C1 segment of cervical spinal cord (tissue), 14 donors: ENCODE results near the gene RPL4.
A peak's percentile ranks its signal among the peaks of the same experiment; 100 is the strongest.

Experiments used
- DNase-seq, 14 donors: peaks; one replicate each; lab custom pipeline; 2025; lab: John Stamatoyannopoulos, UW

The RPL4 gene

DNA sequence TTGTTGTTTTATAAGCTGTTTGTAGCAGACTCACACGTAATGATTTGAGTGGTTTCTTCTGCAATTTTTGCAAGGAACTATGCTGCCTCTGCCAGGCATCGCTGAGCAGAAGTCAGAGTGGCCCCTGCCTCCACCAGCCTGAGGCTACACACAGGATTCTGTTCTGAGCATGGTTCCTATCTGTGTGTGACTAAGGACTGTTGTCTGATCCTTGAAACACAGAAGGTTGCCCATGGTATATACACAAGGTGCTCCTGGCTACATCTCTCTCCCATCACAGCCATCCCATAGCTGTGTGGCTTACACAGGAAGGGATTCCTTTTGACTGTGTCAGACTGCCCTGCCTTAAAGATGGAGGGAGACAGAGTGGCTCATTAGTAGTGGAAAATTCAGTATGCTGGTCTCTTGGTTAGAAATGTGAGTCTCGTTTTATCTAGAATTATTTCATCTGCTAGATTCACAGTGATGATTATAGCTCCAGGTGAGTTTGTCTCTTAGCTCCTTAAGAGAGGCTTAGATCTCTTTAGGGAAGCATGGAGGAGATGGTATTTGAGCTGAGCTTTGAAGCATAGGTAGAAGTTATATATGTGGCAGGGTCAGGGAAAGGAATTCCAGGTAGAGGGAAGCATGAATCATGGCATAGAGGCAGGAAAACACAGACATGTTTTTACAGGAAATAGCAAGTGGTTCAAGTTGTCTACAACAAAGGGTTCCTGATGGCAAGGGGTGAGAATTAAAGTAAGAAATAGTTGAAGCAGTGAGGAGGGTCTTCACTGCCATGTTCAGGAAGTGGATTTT lies 44.6 kb downstream of the RPL4 start:
- DNase-seq: no peak

DNA sequence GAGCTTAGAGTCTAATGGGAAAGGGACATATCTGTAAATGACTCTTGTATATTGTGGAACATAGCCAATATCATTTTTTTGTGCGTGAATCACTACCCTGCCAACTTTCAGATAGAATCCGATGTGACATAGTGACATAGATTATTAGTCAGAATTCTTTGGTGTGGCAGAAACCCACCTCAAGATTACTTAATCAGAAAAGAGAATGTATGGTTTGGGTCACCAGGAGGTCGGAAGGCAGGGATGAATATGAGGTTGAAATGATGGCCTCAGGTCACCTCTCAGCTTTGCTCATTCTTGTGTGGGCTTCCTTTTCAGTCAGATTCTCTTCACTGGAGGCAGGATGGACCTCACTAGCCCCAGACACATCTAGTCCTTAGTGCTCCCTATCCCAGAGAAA lies 48.4 kb downstream of the RPL4 start:
- no peak for DNase-seq

DNA sequence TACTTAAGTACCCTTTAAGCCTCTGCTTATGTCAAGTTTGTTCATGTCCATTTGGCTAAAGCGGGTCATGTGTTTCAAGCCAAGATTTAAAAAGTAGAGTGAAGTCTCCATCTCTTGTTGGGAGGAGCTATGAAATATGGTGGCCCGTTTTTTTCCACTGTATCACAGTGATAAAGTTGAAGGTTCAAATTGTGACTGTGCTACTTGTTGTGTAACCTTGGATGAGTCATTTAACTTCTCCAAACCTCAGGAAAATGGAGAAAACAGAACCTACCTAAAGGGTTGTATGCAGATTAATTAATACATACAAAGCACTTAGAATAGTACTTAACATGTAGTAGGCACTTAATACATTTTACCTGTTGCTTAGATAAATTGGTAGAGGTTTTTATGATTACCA lies 50.5 kb downstream of the RPL4 start:
- no peak for DNase-seq

DNA sequence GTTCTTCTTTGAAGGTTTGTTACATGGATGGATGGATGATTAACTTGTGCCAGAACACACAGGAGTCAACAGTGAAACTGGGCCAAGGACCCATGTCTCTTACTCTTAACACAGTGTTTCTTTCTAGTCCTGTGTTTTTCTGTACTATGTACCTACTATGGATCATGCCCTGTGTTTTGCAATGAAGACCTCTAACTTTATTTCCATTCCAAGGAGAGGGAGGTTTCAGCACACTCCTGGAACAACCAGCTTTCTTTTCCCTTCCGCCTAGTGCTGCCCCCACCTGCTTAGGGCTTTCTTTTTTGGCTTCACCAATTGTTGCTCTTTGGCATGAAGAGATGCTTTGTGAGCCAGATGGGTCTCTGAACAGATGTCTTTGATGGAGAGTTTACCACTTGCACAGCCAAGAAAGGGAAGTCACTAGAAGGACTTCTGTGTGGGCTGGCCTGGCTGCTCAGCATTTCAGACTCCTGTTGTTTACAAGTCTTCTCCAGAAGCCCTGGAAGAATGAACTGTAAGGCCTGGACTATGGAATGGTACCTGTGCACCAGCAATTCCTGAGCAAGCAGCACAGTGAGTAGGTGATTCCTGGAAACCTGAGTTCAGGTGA lies 51.6 kb downstream of the RPL4 start:
- DNase-seq: peak in 4 of 14 donors; percentile 21 to 42 (median 30)

DNA sequence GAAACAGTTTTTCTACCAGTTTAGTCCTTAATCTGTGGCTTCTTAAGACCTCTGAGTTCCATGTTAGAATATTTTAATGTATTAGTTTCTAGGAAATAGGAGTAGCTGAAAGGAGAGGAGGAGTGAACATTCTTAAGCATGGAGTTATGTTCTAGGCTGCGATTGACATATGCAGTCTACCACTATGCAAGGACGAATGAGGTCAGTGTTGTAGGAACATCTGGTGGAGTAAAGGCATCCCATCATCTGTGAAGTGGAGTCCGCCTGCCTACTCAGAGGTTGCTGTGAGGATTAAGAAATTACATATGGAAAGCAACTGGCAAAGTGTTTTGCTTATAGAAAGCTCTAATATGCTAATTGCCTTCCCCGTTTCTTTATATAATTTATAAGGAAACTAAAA lies 52.2 kb downstream of the RPL4 start:
- no peak for DNase-seq
